IMR-90 (cell line): Measurements from ENCODE around the gene LRP1B.

Experiments
- BHLHE40 ChIP-seq: fragments of 150-350 bp; IDR thresholded peaks from 2 replicates; pipeline ENCODE4 v1.6.1; 2016; ENCODE audit warnings: mild to moderate bottlenecking, low read depth, low read length
- CHD1 ChIP-seq: IDR thresholded peaks from 2 replicates; pipeline ENCODE4 v1.6.1; 2012; ENCODE audit warnings: low read depth, low read length, improper control_type of control experiment
- CTCF ChIP-seq: conservative IDR thresholded peaks from 2 replicates; pipeline ENCODE4 v1.5.1; 2012; ENCODE audit warnings: mild to moderate bottlenecking, low read depth, low read length, improper control_type of control experiment
- ELK1 ChIP-seq: fragments of 150-350 bp; IDR thresholded peaks from 2 replicates; pipeline ENCODE4 v1.6.1; 2016; ENCODE audit warnings: low read depth, mild to moderate bottlenecking, low read length, moderate library complexity, borderline replicate concordance
- FOS ChIP-seq: fragments of 150-350 bp; IDR thresholded peaks from 2 replicates; pipeline ENCODE4 v1.6.1; 2016; ENCODE audit warnings: low read depth, low read length
- MXI1 ChIP-seq: IDR thresholded peaks from 2 replicates; pipeline ENCODE4 v1.6.1; 2012; ENCODE audit warnings: low read depth, mild to moderate bottlenecking, low read length, moderate library complexity, borderline replicate concordance
- POLR2A ChIP-seq: IDR thresholded peaks from 2 replicates; pipeline ENCODE4 v1.6.1; 2012; ENCODE audit warnings: mild to moderate bottlenecking, low read depth, low read length
- RAD21 ChIP-seq: IDR thresholded peaks from 2 replicates; pipeline ENCODE4 v1.6.1; 2012; ENCODE audit warnings: low read length, improper control_type of control experiment
- RCOR1 ChIP-seq: IDR thresholded peaks from 2 replicates; pipeline ENCODE4 v1.6.1; 2012; ENCODE audit warnings: mild to moderate bottlenecking, low read length, improper control_type of control experiment; ENCODE audit not compliant: insufficient replicate concordance
- RFX5 ChIP-seq: IDR thresholded peaks from 2 replicates; pipeline ENCODE4 v1.8.0; 2012; ENCODE audit warnings: low read depth, mild to moderate bottlenecking, low read length, moderate library complexity
- USF2 ChIP-seq: fragments of 150-350 bp; IDR thresholded peaks from 2 replicates; pipeline ENCODE4 v1.6.1; 2017; ENCODE audit warnings: mild to moderate bottlenecking, antibody characterized with exemption, low read length, low read depth

GRCh38 chr2:141501752-141502151, 629.1 kb downstream of the LRP1B start:
- TF ChIP-seq CTCF (no peak), POLR2A (no peak), CHD1 (no peak), MXI1 (no peak), ELK1 (no peak), USF2 (no peak), FOS (no peak), RCOR1 (no peak), RFX5 (no peak), RAD21 (no peak), BHLHE40 (no peak)
